K562 (cell line): ENCODE results near the gene FOCAD. TPM values are rescaled to one million over a fixed set of nuclear protein-coding genes. Genes with fewer than 3 reads are reported as not detected.

Experiments
- BRF2 ChIP-seq: IDR thresholded peaks from 3 replicates; pipeline ENCODE4 v1.6.1; 2011; ENCODE audit warnings: borderline replicate concordance, mild to moderate bottlenecking; ENCODE audit not compliant: insufficient read length, insufficient read depth
- CREM ChIP-seq: IDR thresholded peaks from 2 replicates; pipeline ENCODE4 v1.6.1; 2014; ENCODE audit warnings: antibody characterized with exemption, low read depth
- FOXP1 ChIP-seq: sonication (generic); formaldehyde crosslinking; IDR thresholded peaks from 2 replicates; pipeline ENCODE4 v1.8.0; 2022; ENCODE audit warnings: mild to moderate bottlenecking, missing genetic modification reagents
- HSF4 ChIP-seq: fragments of 250-450 bp; sonication (Bioruptor Pico); IDR thresholded peaks from 2 replicates; pipeline ENCODE4 v2.1.2; 2022; ENCODE audit warnings: mild to moderate bottlenecking, moderate library complexity, borderline replicate concordance
- IRF9 ChIP-seq: fragments of 450-650 bp; IDR thresholded peaks from 2 replicates; pipeline ENCODE4 v1.6.1; 2016; ENCODE audit warnings: missing biosample characterization, missing genetic modification characterization
- JUNB ChIP-seq: fragments of 450-650 bp; formaldehyde crosslinking; conservative IDR thresholded peaks from 2 replicates; pipeline ENCODE4 v1.4.0; 2020; ENCODE audit warnings: mild to moderate bottlenecking
- NCOR1 ChIP-seq: fragments of 450-650 bp; IDR thresholded peaks from 2 replicates; pipeline ENCODE4 v1.6.1; 2016; ENCODE audit warnings: mild to moderate bottlenecking, moderate library complexity
- ZC3H8 ChIP-seq: fragments of 450-650 bp; IDR thresholded peaks from 2 replicates; pipeline ENCODE4 v1.6.1; 2017
- ZNF197 ChIP-seq: fragments of 200-800 bp; sonication (Bioruptor generic); IDR thresholded peaks from 2 replicates; pipeline ENCODE4 v1.6.1; 2016; ENCODE audit warnings: low read depth, missing genetic modification characterization, missing compliant biosample characterization
- ZNF592 ChIP-seq: fragments of 450-650 bp; IDR thresholded peaks from 2 replicates; pipeline ENCODE4 v1.6.1; 2017; ENCODE audit warnings: antibody characterized with exemption, mild to moderate bottlenecking
- ZNF764 ChIP-seq: fragments of 250-450 bp; sonication (Bioruptor Pico); IDR thresholded peaks from 2 replicates; pipeline ENCODE4 v1.4.0; 2020; ENCODE audit warnings: low read depth, mild to moderate bottlenecking, moderate library complexity
- polyA plus RNA-seq, 8 experiments: library from polyadenylated mRNA; depleted of rRNA in 4 of 8; stranded (reverse) in 5 of 8; unstranded in 3 of 8; fragments of >200 nt; fragmentation: Nextera tagmentation in 2 of 8; fragmentation: Illumina TruSeq in 1 of 8; extraction: Ambion mirVana in 2 of 8; extraction: Trizol in 1 of 8; gene quantifications; 2 replicates each; pipeline versions ENCODE4 v1.2.1 to v1.2.3, GENCODE V29; 2011 to 2014; ENCODE audit warnings: inconsistent platforms in 1 of 8, missing spikeins in 1 of 8
- total RNA-seq, 7 experiments: library from RNA; depleted of rRNA in 6 of 7; stranded (reverse); fragments of >200 nt in 6 of 7; fragmentation: Illumina TruSeq in 2 of 7; extraction: Trizol in 2 of 7; gene quantifications; 2 replicates each; pipeline versions ENCODE4 v1.2.1 to v1.2.3, GENCODE V29; 2011 to 2021; ENCODE audit warnings: low replicate concordance in 1 of 7

Gene FOCAD
- total and polyA plus RNA-seq, 9 of the 15 experiments (the other 6 are each of a cell fraction or from before 2014, with no cell fraction given), result 0.13 to 2.4 (median 1.6) TPM

GRCh38 chr9:20837166-20837565 lies 153.1 kb downstream of the FOCAD start (continued):
- TF ChIP-seq ZNF592 (no peak), NCOR1 (no peak), BRF2 (no peak), ZNF764 (CRISPR knock-in tag) (no peak), FOXP1 (CRISPR knock-in tag) (no peak), HSF4 (CRISPR knock-in tag) (no peak), JUNB (CRISPR knock-in tag) (no peak), IRF9 (no peak), ZC3H8 (no peak), CREM (no peak), ZNF197 (no peak)
- TF ChIP-seq, all 486 proteins: peak for 0
